ENCODE results near the gene SLC30A2. TPM values are rescaled to one million over a fixed set of nuclear protein-coding genes. Genes with fewer than 3 reads are reported as not detected.

SLC30A2 gene
- total and polyA plus RNA-seq, 9 of the 15 experiments (the other 6 are each of a cell fraction or from before 2014, with no cell fraction given), result 0.01 to 0.18 (median 0.06) TPM; not detected in 3

DNA sequence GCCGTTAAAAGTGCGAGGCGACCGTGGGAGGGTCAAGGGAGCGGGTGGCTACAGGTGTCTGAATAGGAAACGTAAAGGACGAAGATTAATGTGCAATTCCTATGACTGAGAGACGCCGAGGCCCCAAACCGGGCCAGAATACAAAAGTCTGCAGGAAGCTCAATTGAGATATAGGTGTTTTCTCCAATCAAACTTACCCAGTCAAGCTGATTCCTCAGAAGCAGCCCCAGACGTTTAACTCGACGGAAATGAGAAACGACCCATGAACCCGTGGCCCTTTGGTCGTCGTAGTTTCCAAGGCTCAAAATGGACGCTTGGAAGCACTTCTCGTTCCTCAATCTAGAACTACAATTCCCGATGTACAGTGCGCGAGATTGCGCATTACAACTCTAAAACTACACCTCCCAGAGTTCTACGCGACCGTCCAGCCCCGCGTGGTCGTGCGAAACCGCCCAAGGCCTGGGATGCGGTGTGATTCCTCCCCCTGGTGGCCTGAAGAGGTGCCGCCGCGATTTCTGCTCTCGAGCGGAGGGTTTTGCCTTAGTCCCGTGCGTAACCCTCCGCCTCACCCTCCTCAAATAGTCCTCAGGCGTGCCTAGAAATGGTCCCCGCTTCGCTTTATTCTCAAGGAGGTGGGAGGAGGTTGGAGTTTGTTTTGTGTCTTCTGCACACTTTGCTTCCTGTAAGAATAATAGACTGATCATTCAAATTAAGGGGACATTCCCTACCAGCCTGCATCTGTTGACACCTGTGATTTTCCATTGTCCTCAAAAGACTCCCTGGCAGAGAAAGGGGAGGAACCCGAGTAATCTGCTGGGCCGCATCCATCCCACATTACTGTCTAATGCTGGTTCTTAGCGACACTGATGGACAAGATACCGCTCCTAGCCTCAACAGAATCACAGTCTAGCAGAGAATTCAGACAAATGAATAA is 47.8 kb downstream of the SLC30A2 start, which contains the start of gene PAFAH2 (continued):
- peak; percentile 44; the same call in 1 of the 2 replicates for TF ChIP-seq MEF2A (IDR thresholded peaks at IDR 0.05; ENCODE audit: control insufficient read depth, low read depth, low read length)
- no peak for TF ChIP-seq NCOA4 (IDR thresholded peaks at IDR 0.05; ENCODE audit: partially characterized antibody)
- peak; percentile 90 for TF ChIP-seq DPF2 (IDR thresholded peaks at IDR 0.05)
- TF ChIP-seq COPS2 (conservative IDR thresholded peaks at IDR 0.05), result no peak
- peak; percentile 46 for TF ChIP-seq CBFA2T2 (conservative IDR thresholded peaks at IDR 0.05)
- peak; percentile 33; the same call in 1 of the 2 replicates for TF ChIP-seq SMAD2 (IDR thresholded peaks at IDR 0.05; ENCODE audit: low read depth, low read length)
- peak; percentile 45; the same call in 1 of the 2 replicates for TF ChIP-seq CHCHD3 (CRISPR knock-in tag; IDR thresholded peaks at IDR 0.05)
- TF ChIP-seq, protein P1, sequence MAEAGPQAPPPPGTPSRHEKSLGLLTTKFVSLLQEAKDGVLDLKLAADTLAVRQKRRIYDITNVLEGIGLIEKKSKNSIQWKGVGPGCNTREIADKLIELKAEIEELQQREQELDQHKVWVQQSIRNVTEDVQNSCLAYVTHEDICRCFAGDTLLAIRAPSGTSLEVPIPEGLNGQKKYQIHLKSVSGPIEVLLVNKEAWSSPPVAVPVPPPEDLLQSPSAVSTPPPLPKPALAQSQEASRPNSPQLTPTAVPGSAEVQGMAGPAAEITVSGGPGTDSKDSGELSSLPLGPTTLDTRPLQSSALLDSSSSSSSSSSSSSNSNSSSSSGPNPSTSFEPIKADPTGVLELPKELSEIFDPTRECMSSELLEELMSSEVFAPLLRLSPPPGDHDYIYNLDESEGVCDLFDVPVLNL (CRISPR knock-in tag; IDR thresholded peaks at IDR 0.05; ENCODE audit: low read depth), result peak; percentile 89
- no peak for TF ChIP-seq SFPQ (IDR thresholded peaks at IDR 0.05; ENCODE audit: low read depth, low read length)
- 0 out of 2 replicates have a peak, but pooled peaks have one; percentile 25 for TF ChIP-seq PHB2 (IDR thresholded peaks at IDR 0.05; ENCODE audit: low read depth)
- TF ChIP-seq ATF1 (CRISPR knock-in tag; IDR thresholded peaks at IDR 0.05), result no peak
- peak; percentile 96 for TF ChIP-seq ATF1 (tag; IDR thresholded peaks at IDR 0.05)
- TF ChIP-seq CXXC5 (CRISPR knock-in tag; IDR thresholded peaks at IDR 0.05), result peak; percentile 99
- peak; percentile 75 for TF ChIP-seq ZNF24 (IDR thresholded peaks at IDR 0.05)
- peak; percentile 95 for TF ChIP-seq KDM2B (CRISPR knock-in tag; IDR thresholded peaks at IDR 0.05)
- peak in 1 of 2 experiments; percentile 69; a peak in 2 of 4 replicates for TF ChIP-seq ETV6 (IDR thresholded peaks at IDR 0.05; ENCODE audit: borderline replicate concordance in 1 of 2, low read depth in 2 of 2, low read length in 1 of 2)
- TF ChIP-seq ETV6 (CRISPR knock-in tag; IDR thresholded peaks at IDR 0.05; ENCODE audit: borderline replicate concordance), result no peak
- TF ChIP-seq, protein P2, sequence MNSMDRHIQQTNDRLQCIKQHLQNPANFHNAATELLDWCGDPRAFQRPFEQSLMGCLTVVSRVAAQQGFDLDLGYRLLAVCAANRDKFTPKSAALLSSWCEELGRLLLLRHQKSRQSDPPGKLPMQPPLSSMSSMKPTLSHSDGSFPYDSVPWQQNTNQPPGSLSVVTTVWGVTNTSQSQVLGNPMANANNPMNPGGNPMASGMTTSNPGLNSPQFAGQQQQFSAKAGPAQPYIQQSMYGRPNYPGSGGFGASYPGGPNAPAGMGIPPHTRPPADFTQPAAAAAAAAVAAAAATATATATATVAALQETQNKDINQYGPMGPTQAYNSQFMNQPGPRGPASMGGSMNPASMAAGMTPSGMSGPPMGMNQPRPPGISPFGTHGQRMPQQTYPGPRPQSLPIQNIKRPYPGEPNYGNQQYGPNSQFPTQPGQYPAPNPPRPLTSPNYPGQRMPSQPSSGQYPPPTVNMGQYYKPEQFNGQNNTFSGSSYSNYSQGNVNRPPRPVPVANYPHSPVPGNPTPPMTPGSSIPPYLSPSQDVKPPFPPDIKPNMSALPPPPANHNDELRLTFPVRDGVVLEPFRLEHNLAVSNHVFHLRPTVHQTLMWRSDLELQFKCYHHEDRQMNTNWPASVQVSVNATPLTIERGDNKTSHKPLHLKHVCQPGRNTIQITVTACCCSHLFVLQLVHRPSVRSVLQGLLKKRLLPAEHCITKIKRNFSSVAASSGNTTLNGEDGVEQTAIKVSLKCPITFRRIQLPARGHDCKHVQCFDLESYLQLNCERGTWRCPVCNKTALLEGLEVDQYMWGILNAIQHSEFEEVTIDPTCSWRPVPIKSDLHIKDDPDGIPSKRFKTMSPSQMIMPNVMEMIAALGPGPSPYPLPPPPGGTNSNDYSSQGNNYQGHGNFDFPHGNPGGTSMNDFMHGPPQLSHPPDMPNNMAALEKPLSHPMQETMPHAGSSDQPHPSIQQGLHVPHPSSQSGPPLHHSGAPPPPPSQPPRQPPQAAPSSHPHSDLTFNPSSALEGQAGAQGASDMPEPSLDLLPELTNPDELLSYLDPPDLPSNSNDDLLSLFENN (IDR thresholded peaks at IDR 0.05; ENCODE audit: low read depth in 2 of 2, low read length in 2 of 2), result peak; percentile 69 to 89; a peak in 3 of 4 replicates
- TF ChIP-seq ESRRB (CRISPR knock-in tag; IDR thresholded peaks at IDR 0.05; ENCODE audit: borderline replicate concordance), result no peak
- TF ChIP-seq, protein P3, sequence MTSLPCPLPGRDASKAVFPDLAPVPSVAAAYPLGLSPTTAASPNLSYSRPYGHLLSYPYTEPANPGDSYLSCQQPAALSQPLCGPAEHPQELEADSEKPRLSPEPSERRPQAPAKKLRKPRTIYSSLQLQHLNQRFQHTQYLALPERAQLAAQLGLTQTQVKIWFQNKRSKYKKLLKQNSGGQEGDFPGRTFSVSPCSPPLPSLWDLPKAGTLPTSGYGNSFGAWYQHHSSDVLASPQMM (CRISPR knock-in tag; IDR thresholded peaks at IDR 0.05), result no peak
- TF ChIP-seq NR2C1 (IDR thresholded peaks at IDR 0.05), result peak; percentile 91
- peak; percentile 97 for TF ChIP-seq NR2C1 (tag; IDR thresholded peaks at IDR 0.05)
